NCI-H1105 treated with DMSO at 0.1 percent for 48 hours (cell line): ENCODE results near the gene MAP3K12.
"Not testable (repeated sequence)": the region's sequence is repeated elsewhere in the genome, so short reads cannot be mapped to it uniquely, and the experiment has no call there.

Experiments
- DNase-seq: peaks from one replicate; lab custom pipeline; 2025; lab: John Stamatoyannopoulos, UW

MAP3K12 gene

GRCh38 chr12:53474077-53474476 lies 25.2 kb downstream of the MAP3K12 start:
- no peak for DNase-seq

GRCh38 chr12:53472056-53472582 lies 27.1 kb downstream of the MAP3K12 start:
- no peak for DNase-seq

- DNase-seq: no peak
These were observed 31.0 kb downstream of the MAP3K12 start for GRCh38 chr12:53468282-53468681.

- DNase-seq: no peak
These were observed 31.4 kb downstream of the MAP3K12 start for GRCh38 chr12:53467880-53468279.

- no peak for DNase-seq
These were observed 32.2 kb downstream of the MAP3K12 start for GRCh38 chr12:53467082-53467481.

- DNase-seq: no peak
These were observed 32.6 kb downstream of the MAP3K12 start for GRCh38 chr12:53466640-53467039.

- DNase-seq: no peak
These were observed 33.6 kb downstream of the MAP3K12 start for GRCh38 chr12:53465679-53466078.

- no peak for DNase-seq
These were observed 34.4 kb downstream of the MAP3K12 start for GRCh38 chr12:53464685-53465418.

GRCh38 chr12:53463802-53464560 lies 35.3 kb downstream of the MAP3K12 start:
- no peak for DNase-seq

- no peak for DNase-seq
These were observed 36.3 kb downstream of the MAP3K12 start for GRCh38 chr12:53462935-53463334.

GRCh38 chr12:53461591-53461990 lies 37.7 kb downstream of the MAP3K12 start:
- no peak for DNase-seq

GRCh38 chr12:53461059-53461458 lies 38.2 kb downstream of the MAP3K12 start:
- no peak for DNase-seq

- DNase-seq: no peak
These were observed 40.2 kb downstream of the MAP3K12 start for GRCh38 chr12:53459097-53459496.

- no peak for DNase-seq
These were observed 42.4 kb downstream of the MAP3K12 start for GRCh38 chr12:53456654-53457366.

GRCh38 chr12:53454707-53455106 lies 44.6 kb downstream of the MAP3K12 start:
- no peak for DNase-seq

GRCh38 chr12:53453953-53454640 lies 45.2 kb downstream of the MAP3K12 start:
- DNase-seq: no peak

GRCh38 chr12:53452159-53453077 lies 46.8 kb downstream of the MAP3K12 start:
- DNase-seq: peak; percentile 26

- peak; percentile 94 for DNase-seq
These were observed 47.5 kb downstream of the MAP3K12 start, which contains the start of gene PCBP2 for GRCh38 chr12:53451661-53452158. Gene PCBP2, plus strand, starts transcription at chr12:53452102. Its CDS starts 2,699 bp downstream, at chr12:53454801.

GRCh38 chr12:53450936-53451335 lies 48.3 kb downstream of the MAP3K12 start:
- no peak for DNase-seq

- not testable (repeated sequence) for DNase-seq
These were observed 54.5 kb downstream of the MAP3K12 start for GRCh38 chr12:53444593-53445325.
